Activated CD4-positive, alpha-beta T cell treated with anti-CD3 and anti-CD28 coated beads, Interleukin-2, amount 10 ng/mL, durations not matched to agents 7 days and 5 days (primary cell): ENCODE results near the gene NOTUM. TPM values are rescaled to one million over a fixed set of nuclear protein-coding genes. Genes with fewer than 3 reads are reported as not detected.

ENCODE experiments used
- CTCF ChIA-PET: fragments of 350-600 bp; sonication (Branson Sonifier 250); formaldehyde crosslinking; loops from one replicate; lab custom pipeline; 2021; ENCODE audit warnings: antibody characterized with exemption; lab: Charles Lee
- POLR2A ChIA-PET: fragments of 350-600 bp; sonication (Branson Sonifier 250); formaldehyde crosslinking; loops from one replicate; lab custom pipeline; 2021; ENCODE audit warnings: antibody characterized with exemption; lab: Charles Lee
- DNase-seq: peaks from one replicate; pipeline ENCODE4 v3.0.0-alpha.2; 2020
- H3K27ac Mint-ChIP-seq: one replicate; pipeline ENCODE4 v1.8.0; 2021; ENCODE audit warnings: mild to moderate bottlenecking, moderate library complexity, mixed read lengths
- H3K27me3 Mint-ChIP-seq: one replicate; pipeline ENCODE4 v1.8.0; 2021; ENCODE audit warnings: mixed read lengths
- H3K36me3 Mint-ChIP-seq: one replicate; pipeline ENCODE4 v1.8.0; 2021; ENCODE audit warnings: low read depth, mixed read lengths
- H3K4me1 Mint-ChIP-seq: one replicate; pipeline ENCODE4 v1.8.0; 2021; ENCODE audit warnings: mixed read lengths
- H3K4me3 Mint-ChIP-seq: one replicate; pipeline ENCODE4 v1.8.0; 2021; ENCODE audit warnings: mild to moderate bottlenecking, moderate library complexity, mixed read lengths
- H3K9me3 Mint-ChIP-seq: one replicate; pipeline ENCODE4 v1.8.0; 2021; ENCODE audit warnings: mixed read lengths
- total RNA-seq, 2 experiments: library from RNA; stranded (reverse); gene quantifications; one replicate each; pipeline ENCODE4 v1.2.3, GENCODE V29; 2021

NOTUM gene
- total RNA-seq, 2 experiments from 2014 or later = 0.23 to 0.55 TPM

DNA sequence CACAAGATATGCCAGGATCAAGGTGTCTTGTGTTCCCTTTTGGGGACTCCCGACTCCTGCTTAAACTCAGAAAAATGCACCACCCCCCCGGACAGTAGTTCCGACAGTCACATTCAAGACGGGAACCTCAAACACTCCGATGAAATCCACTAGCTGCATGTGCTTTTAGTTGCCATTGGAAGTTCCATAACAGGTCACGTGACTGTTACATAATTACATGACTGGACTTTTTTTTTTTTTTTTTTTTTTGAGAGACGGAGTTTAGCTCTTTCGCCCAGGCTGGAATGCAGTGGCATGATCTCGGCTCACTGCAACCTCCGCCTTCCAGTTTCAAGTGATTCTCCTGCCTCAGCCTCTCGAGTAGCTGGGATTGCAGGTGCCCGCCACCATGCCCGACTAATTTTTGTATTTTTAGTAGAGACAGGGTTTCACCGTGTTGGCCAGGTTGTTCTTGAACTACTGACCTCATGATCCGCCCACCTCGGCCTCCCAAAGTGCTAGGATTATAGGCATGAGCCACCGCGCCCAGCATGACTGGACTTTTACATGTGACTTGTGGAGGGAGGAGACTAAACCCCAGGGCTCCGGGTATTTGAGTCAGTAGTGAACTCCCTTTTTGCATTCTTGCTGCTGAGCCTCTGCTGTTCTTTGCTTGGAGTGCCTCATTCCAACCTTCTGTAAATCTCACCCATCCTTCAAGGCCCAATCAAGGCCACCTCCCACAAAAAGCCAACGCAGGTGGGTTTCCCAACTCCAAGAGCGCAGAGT, 44.6 kb downstream of the NOTUM start:
- POLR2A ChIA-PET = no interaction called here
- no peaks in the 10 kb centered on the region for H3K27me3 Mint-ChIP-seq
- H3K4me3 Mint-ChIP-seq = peak overlapping the region; percentile 84
- peaks cover 34% of the 10 kb centered on the region for H3K36me3 Mint-ChIP-seq
- H3K9me3 Mint-ChIP-seq = no peaks in the 10 kb centered on the region
- peaks cover 36% of the 10 kb centered on the region for H3K4me1 Mint-ChIP-seq
- H3K27ac Mint-ChIP-seq = no peak overlapping the region
- DNase-seq = no peak
- CTCF ChIA-PET = interaction anchor here (0.6 to 2.1 kb wide), 7 partner anchors 9 to 312 kb away, joined by 3 to 12 read pairs (median 4); partner anchors contain the start of gene DCXR

- POLR2A ChIA-PET = no interaction called here
- no peaks in the 10 kb centered on the region for H3K9me3 Mint-ChIP-seq
- H3K27me3 Mint-ChIP-seq = no peaks in the 10 kb centered on the region
- H3K36me3 Mint-ChIP-seq = peaks cover 32% of the 10 kb centered on the region
- DNase-seq = no peak
- no peak overlapping the region for H3K27ac Mint-ChIP-seq
- CTCF ChIA-PET = interaction anchor here (0.8 to 1.5 kb wide), 3 partner anchors 11 to 44 kb away, joined by 3 read pairs; no protein-coding TSS in a partner anchor
- H3K4me3 Mint-ChIP-seq = no peak overlapping the region
- H3K4me1 Mint-ChIP-seq = peaks cover 36% of the 10 kb centered on the region
These were observed 45.7 kb downstream of the NOTUM start for GRCh38 chr17:81915331-81915730.

GRCh38 chr17:81914103-81914850, 46.7 kb downstream of the NOTUM start:
- no peak overlapping the region for H3K27ac Mint-ChIP-seq
- no peaks in the 10 kb centered on the region for H3K9me3 Mint-ChIP-seq
- CTCF ChIA-PET = interaction anchor here (1.0 to 3.7 kb wide), 3 partner anchors 12 to 46 kb away, joined by 3 to 15 read pairs (median 3); partner anchors contain the start of gene MAFG
- no peaks in the 10 kb centered on the region for H3K27me3 Mint-ChIP-seq
- peaks cover 32% of the 10 kb centered on the region for H3K36me3 Mint-ChIP-seq
- DNase-seq = no peak
- no peak overlapping the region for H3K4me3 Mint-ChIP-seq
- peaks cover 44% of the 10 kb centered on the region for H3K4me1 Mint-ChIP-seq
- POLR2A ChIA-PET = no interaction called here

- no peak for DNase-seq
- ChIA-PET CTCF (interaction anchor here (1.0 to 3.7 kb wide), 3 partner anchors 13 to 46 kb away, joined by 3 to 15 read pairs (median 3); partner anchors contain the start of gene MAFG), POLR2A (no interaction called here)
- H3K27ac Mint-ChIP-seq = no peak overlapping the region
- peaks cover 32% of the 10 kb centered on the region for H3K36me3 Mint-ChIP-seq
- H3K27me3 Mint-ChIP-seq = no peaks in the 10 kb centered on the region
- no peaks in the 10 kb centered on the region for H3K9me3 Mint-ChIP-seq
- H3K4me3 Mint-ChIP-seq = no peak overlapping the region
- peaks cover 40% of the 10 kb centered on the region for H3K4me1 Mint-ChIP-seq
These were observed 47.4 kb downstream of the NOTUM start for GRCh38 chr17:81913394-81914102.

DNA sequence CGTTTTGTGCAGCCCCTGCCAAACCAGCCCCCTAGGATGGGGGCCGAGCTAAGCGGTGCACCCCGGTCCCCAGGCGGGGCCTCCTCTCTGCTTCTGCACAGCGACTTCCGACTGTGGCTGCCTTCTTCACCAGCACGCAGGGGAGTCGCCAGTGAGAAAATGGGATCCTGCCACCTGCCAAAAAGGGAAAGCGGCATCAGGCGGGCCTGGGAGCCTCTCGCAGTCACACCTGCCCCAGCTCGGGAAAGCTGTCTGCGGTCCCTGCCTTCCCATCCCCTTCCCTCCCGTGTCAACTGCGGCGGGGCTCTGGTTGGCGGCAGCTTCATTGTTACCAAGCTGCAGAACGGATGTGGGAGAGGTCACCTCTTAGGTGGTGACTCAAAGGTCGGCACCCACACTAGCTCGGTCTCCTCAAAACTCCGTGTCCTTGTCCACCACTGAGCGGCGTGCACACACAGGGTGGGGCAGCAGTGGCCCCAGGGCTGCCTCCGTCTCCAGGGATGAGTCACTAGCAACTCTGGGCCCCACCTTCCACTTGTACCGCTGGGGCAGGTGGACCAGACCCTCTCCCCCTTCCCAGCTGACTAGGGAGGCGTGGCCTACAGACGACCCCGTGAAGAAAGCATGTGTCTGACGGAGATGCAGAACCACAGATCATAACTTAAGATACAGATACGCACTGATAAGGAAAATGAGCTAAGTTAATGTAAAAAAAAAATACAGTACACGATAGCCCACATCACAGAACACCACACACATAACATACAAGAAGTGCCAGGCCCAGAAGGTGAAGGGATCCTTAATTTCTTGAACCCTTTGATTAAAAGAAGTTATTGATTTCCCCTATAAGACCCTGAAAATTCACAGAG, 48.3 kb downstream of the NOTUM start:
- no peak for DNase-seq
- no peak overlapping the region for H3K4me3 Mint-ChIP-seq
- peaks cover 33% of the 10 kb centered on the region for H3K4me1 Mint-ChIP-seq
- H3K27ac Mint-ChIP-seq = peak overlapping the region; percentile 9
- no peaks in the 10 kb centered on the region for H3K9me3 Mint-ChIP-seq
- peaks cover 29% of the 10 kb centered on the region for H3K36me3 Mint-ChIP-seq
- POLR2A ChIA-PET = no interaction called here
- CTCF ChIA-PET = interaction anchor here (1.1 to 3.7 kb wide), 3 partner anchors 14 to 73 kb away, joined by 3 to 15 read pairs (median 5); partner anchors contain the start of gene MAFG
- H3K27me3 Mint-ChIP-seq = no peaks in the 10 kb centered on the region

DNA sequence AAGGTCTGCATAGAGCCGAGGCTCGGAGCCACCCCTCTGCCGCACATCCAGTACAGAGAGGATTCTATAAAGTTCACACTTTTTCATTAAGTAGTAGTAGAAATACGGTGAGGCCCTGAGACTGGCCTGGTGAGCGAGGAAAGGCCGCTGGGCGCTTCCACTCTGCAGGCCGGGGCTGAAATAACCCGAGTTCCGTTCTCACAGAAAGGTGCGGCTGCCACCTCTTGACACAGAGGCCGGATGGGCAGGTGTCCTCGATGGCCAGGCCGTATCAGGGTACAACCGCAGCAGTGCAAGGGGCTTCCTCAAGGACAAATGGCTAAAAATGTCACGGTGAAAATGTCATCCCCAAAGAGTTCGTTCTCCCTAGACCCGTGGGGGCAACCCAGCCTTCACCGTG, 49.0 kb downstream of the NOTUM start:
- Mint-ChIP-seq H3K36me3 (peaks cover 23% of the 10 kb centered on the region), H3K4me1 (peaks cover 28% of the 10 kb centered on the region), H3K27me3 (no peaks in the 10 kb centered on the region), H3K27ac (peak overlapping the region; percentile 62), H3K9me3 (no peaks in the 10 kb centered on the region), H3K4me3 (peak overlapping the region; percentile 63)
- POLR2A ChIA-PET = no interaction called here
- CTCF ChIA-PET = interaction anchor here (1.3 to 3.7 kb wide), 2 partner anchors 15 to 72 kb away, joined by 5 to 15 read pairs; partner anchors contain the start of gene MAFG
- DNase-seq = no peak

GRCh38 chr17:81911277-81911961, 49.6 kb downstream of the NOTUM start, which contains the start of gene PCYT2:
TSS of gene PCYT2 (minus strand) at chr17:81911399. CDS start at chr17:81911355, 44 bp downstream.
- H3K27ac Mint-ChIP-seq = peak within 1 kb of the TSS; percentile 81
- peak within 1 kb of the TSS; percentile 88 for H3K4me3 Mint-ChIP-seq
- H3K4me1 Mint-ChIP-seq = peaks cover 23% of the 10 kb centered on the region
- peaks cover 21% of the 10 kb centered on the region for H3K36me3 Mint-ChIP-seq
- H3K27me3 Mint-ChIP-seq = no peaks in the 10 kb centered on the region
- POLR2A ChIA-PET = no interaction called here
- H3K9me3 Mint-ChIP-seq = no peaks in the 10 kb centered on the region
- CTCF ChIA-PET = interaction anchor here (1.3 to 3.7 kb wide), 2 partner anchors 15 to 71 kb away, joined by 5 to 15 read pairs; partner anchors contain the start of gene MAFG
- DNase-seq = peak; percentile 93

DNA sequence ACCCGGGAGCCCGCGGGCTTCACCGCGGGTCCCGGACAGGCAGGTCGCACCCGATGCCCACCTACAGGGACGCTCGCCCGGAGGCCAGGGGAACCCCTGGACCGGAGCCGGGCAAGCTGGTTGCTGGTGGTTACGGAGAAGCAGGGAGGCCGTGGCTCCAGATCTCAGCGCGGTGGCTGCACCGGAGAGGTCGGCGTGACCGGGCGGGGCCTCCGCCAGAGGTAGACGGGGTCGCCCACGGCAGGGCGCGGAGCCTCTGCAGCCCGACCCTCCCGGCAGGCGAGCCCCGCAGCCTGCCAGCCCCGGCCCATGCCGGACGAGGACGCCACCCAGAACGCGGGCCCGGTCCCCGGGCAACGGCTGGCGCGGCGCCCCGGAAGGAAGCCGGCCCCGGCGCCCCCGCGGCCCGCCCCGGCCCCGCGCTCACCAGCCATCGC, 50.1 kb downstream of the NOTUM start:
- Mint-ChIP-seq H3K4me3 (peak overlapping the region; percentile 88), H3K36me3 (peaks cover 17% of the 10 kb centered on the region), H3K9me3 (no peaks in the 10 kb centered on the region), H3K4me1 (peaks cover 19% of the 10 kb centered on the region), H3K27ac (no peak overlapping the region), H3K27me3 (no peaks in the 10 kb centered on the region)
- POLR2A ChIA-PET = no interaction called here
- DNase-seq = peak; percentile 21
- CTCF ChIA-PET = interaction anchor here (0.8 to 3.7 kb wide), 2 partner anchors 9 to 16 kb away, joined by 3 to 15 read pairs; partner anchors contain the start of gene MAFG

DNA sequence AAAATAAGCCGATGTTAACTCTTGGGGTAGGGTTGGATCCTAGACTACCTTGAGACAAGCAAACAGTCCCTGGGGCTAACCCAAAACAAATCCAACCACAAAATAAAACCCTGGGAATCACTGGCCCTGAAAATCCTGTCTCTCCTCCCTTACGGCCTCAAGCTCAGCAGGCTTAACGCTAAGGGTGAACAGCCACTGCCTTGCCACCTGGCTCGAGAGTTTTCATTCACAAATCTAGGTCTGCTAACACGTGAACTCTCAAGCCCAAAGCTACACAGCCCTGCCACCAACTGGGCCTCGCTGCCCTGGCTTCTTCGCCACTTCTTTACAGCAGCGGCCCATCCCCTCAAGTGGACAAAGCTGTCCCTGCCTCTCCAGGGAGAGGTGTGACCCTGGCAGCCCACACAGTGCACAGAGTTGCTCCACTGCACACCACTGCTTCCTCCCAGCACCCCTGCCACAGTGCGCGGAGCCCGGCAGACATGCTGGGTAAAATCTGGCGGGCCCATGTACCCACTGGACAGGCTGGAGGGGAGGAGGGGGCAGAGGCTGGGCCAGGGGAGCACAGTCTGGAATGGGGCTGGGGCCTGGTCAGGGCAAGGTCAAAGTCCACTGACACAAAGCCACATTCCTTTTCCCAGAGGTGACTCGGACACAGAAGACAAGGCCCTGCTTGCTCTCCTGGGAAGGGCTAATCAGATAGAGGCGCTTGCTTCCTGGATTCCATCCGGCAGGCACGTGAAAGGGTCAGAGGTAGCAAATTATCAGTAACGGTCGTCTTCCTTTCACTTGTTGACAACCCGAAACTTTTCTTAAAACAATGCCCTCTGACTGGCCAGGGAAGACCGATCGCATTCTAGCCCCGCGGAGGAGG, 50.8 kb downstream of the NOTUM start:
- H3K4me1 Mint-ChIP-seq = peaks cover 17% of the 10 kb centered on the region
- H3K27me3 Mint-ChIP-seq = no peaks in the 10 kb centered on the region
- POLR2A ChIA-PET = no interaction called here
- peaks cover 14% of the 10 kb centered on the region for H3K36me3 Mint-ChIP-seq
- CTCF ChIA-PET = interaction anchor here (0.8 to 3.7 kb wide), 4 partner anchors 10 to 208 kb away, joined by 3 to 15 read pairs (median 4); partner anchors contain the start of gene MAFG
- no peaks in the 10 kb centered on the region for H3K9me3 Mint-ChIP-seq
- peak overlapping the region; percentile 88 for H3K4me3 Mint-ChIP-seq
- no peak for DNase-seq
- H3K27ac Mint-ChIP-seq = peak overlapping the region; percentile 81

GRCh38 chr17:81909231-81909630, 51.8 kb downstream of the NOTUM start:
- no peak overlapping the region for H3K4me3 Mint-ChIP-seq
- peaks cover 15% of the 10 kb centered on the region for H3K4me1 Mint-ChIP-seq
- peaks cover 10% of the 10 kb centered on the region for H3K36me3 Mint-ChIP-seq
- POLR2A ChIA-PET = no interaction called here
- no peak overlapping the region for H3K27ac Mint-ChIP-seq
- H3K9me3 Mint-ChIP-seq = no peaks in the 10 kb centered on the region
- DNase-seq = no peak
- H3K27me3 Mint-ChIP-seq = no peaks in the 10 kb centered on the region
- CTCF ChIA-PET = interaction anchor here (0.6 to 1.2 kb wide), 3 partner anchors 17 to 600 kb away, joined by 3 to 4 read pairs (median 3); no protein-coding TSS in a partner anchor
